Mesendoderm (in vitro differentiated cells): ENCODE data around the gene SCUBE3.

Experiments
- DNase-seq: peaks from one replicate; pipeline ENCODE4 v3.0.0; 2013
- H2AK5ac ChIP-seq: 2 replicates; pipeline ENCODE4 v1.6.1; 2013; ENCODE audit warnings: low read length, inconsistent platforms
- H2BK120ac ChIP-seq: 2 replicates; pipeline ENCODE4 v1.6.1; 2013; ENCODE audit warnings: low read depth, mild to moderate bottlenecking, low read length, moderate library complexity, mixed read lengths
- H2BK15ac ChIP-seq: replicated peaks from 2 replicates; pipeline ENCODE4 v1.6.1; 2013; ENCODE audit warnings: low read depth, mild to moderate bottlenecking, moderate library complexity
- H2BK5ac ChIP-seq: 2 replicates; pipeline ENCODE4 v1.6.1; 2013; ENCODE audit warnings: low read length, inconsistent platforms
- H3K18ac ChIP-seq: 2 replicates; pipeline ENCODE4 v1.6.1; 2013; ENCODE audit warnings: mild to moderate bottlenecking, low read length, mixed read lengths
- H3K23ac ChIP-seq: one replicate; pipeline ENCODE4 v1.6.1; 2013; ENCODE audit warnings: low read length
- H3K27ac ChIP-seq: 2 replicates; pipeline ENCODE4 v1.5.1; 2013; ENCODE audit warnings: low read depth, mild to moderate bottlenecking, inconsistent platforms, low read length, moderate library complexity
- H3K27me3 ChIP-seq: 2 replicates; pipeline ENCODE4 v1.6.1; 2013; ENCODE audit warnings: low read length, control low read depth, mild to moderate bottlenecking, inconsistent platforms; ENCODE audit not compliant: insufficient read depth, poor library complexity
- H3K36me3 ChIP-seq: 2 replicates; pipeline ENCODE4 v1.6.1; 2013; ENCODE audit warnings: low read length, inconsistent platforms; ENCODE audit not compliant: control insufficient read depth, insufficient read depth
- H3K4ac ChIP-seq: one replicate; pipeline ENCODE4 v1.6.1; 2013; ENCODE audit warnings: low read depth, mild to moderate bottlenecking, low read length, moderate library complexity
- H3K4me1 ChIP-seq: 2 replicates; pipeline ENCODE4 v1.6.1; 2013; ENCODE audit warnings: low read depth, low read length, inconsistent platforms; ENCODE audit not compliant: control insufficient read depth
- H3K4me2 ChIP-seq: 2 replicates; pipeline ENCODE4 v1.6.1; 2013; ENCODE audit warnings: low read length
- H3K4me3 ChIP-seq: 2 replicates; pipeline ENCODE4 v1.5.1; 2013; ENCODE audit warnings: mild to moderate bottlenecking, low read length
- H3K56ac ChIP-seq: one replicate; pipeline ENCODE4 v1.6.1; 2013; ENCODE audit warnings: low read length
- H3K79me1 ChIP-seq: 2 replicates; pipeline ENCODE4 v1.6.1; 2013; ENCODE audit warnings: low read length, inconsistent platforms
- H3K79me2 ChIP-seq: 2 replicates; pipeline ENCODE4 v1.6.1; 2013; ENCODE audit warnings: mild to moderate bottlenecking, low read length; ENCODE audit not compliant: control insufficient read depth, insufficient read depth
- H3K9ac ChIP-seq: 2 replicates; pipeline ENCODE4 v1.6.1; 2013; ENCODE audit warnings: low read length, inconsistent platforms
- H4K5ac ChIP-seq: one replicate; pipeline ENCODE4 v1.6.1; 2013; ENCODE audit warnings: low read length
- H4K8ac ChIP-seq: one replicate; pipeline ENCODE4 v1.6.1; 2013; ENCODE audit warnings: low read depth, mild to moderate bottlenecking, control low read depth, low read length, moderate library complexity
- WGBS: extraction: QIAGEN DNeasy Blood & Tissue Kit; methylation state at CpG from one replicate; pipeline ENCODE4 v1.1.7; 2013; ENCODE audit warnings: low lambda C conversion rate, missing lambda C conversion rate; ENCODE audit not compliant: insufficient coverage; ENCODE audit errors: extremely low coverage; 5-methylcytosine and 5-hydroxymethylcytosine counted together

The SCUBE3 gene

DNA sequence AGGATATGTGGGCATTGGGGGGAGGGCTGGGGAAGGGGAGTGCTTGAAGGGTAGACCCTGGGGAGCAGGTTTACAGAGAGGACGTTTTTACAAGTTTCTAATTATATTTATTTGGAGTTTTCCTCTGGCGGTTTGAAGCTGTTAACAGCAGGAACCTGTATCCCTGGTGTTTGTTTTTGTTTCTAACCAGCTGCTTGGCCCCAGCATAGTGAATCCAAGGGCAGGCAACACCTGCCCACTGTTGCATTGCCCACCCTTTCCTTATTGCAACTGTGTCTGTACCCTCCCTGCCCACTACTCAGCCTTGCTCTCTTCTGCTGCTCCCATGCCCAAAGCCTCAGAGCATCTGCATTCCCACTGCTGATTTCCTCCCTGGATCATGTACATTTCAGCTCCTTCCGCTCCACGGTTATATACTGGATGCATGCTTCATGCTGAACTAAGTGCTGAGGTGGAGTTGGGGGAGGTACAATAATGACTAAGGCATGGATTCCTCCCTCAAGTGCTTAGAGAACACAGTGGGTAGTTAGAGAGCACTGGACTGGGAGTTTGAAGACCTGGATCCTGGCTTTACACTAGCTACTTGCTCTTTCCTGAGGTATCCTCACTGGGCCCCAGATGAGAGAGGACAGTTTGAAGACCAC is 6.0 kb downstream of the SCUBE3 start:
- no peak overlapping the region for H2BK15ac ChIP-seq
- H3K79me2 ChIP-seq = no peaks in the 10 kb centered on the region
- WGBS = no CpG with 5 or more reads among the region's 4 CpGs
- H2BK5ac ChIP-seq = no peak overlapping the region
- H3K9ac ChIP-seq = no peak overlapping the region
- H4K5ac ChIP-seq = no peak overlapping the region
- peaks cover 11% of the 10 kb centered on the region for H3K4me1 ChIP-seq
- DNase-seq = no peak
- H3K23ac ChIP-seq = no peak overlapping the region
- H3K4me2 ChIP-seq = no peak overlapping the region
- H3K4me3 ChIP-seq = no peak overlapping the region
- no peak overlapping the region for H3K4ac ChIP-seq
- H3K56ac ChIP-seq = no peak overlapping the region
- H3K18ac ChIP-seq = no peak overlapping the region
- H2AK5ac ChIP-seq = no peak overlapping the region
- no peaks in the 10 kb centered on the region for H3K27me3 ChIP-seq
- no peak overlapping the region for H2BK120ac ChIP-seq
- H3K79me1 ChIP-seq = no peaks in the 10 kb centered on the region
- H3K36me3 ChIP-seq = no peaks in the 10 kb centered on the region
- no peak overlapping the region for H4K8ac ChIP-seq
- no peak overlapping the region for H3K27ac ChIP-seq

DNA sequence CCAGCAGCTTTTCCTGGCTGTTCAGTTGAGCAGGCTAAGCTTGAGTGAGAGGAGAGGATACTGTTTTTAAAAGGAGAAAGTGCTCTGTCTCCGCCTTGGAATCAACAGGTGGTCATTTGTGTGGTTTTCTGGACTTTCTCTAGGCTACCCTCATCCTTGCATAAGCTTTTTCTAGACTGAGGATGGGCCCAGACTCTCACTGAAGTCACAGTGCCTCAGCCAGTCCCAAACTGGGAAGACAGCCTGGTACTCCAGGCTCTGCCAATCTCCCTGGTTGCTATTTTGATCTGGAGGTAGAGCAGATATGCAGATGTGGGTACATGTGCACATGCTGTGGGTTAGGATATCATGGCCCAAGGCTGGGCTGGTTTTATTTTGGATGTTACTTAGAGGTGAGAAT is 7.0 kb downstream of the SCUBE3 start:
- no peak overlapping the region for H2BK5ac ChIP-seq
- no peak overlapping the region for H3K4me2 ChIP-seq
- no peaks in the 10 kb centered on the region for H3K79me2 ChIP-seq
- no peak overlapping the region for H3K4me3 ChIP-seq
- H3K79me1 ChIP-seq = no peaks in the 10 kb centered on the region
- no peak overlapping the region for H3K9ac ChIP-seq
- H3K56ac ChIP-seq = no peak overlapping the region
- DNase-seq = no peak
- H2AK5ac ChIP-seq = no peak overlapping the region
- H3K4me1 ChIP-seq = peaks cover 9% of the 10 kb centered on the region
- no peak overlapping the region for H4K8ac ChIP-seq
- no peak overlapping the region for H4K5ac ChIP-seq
- no peak overlapping the region for H2BK15ac ChIP-seq
- H2BK120ac ChIP-seq = no peak overlapping the region
- H3K36me3 ChIP-seq = no peaks in the 10 kb centered on the region
- WGBS = no CpG with 5 or more reads among the region's 1 CpG
- H3K27ac ChIP-seq = no peak overlapping the region
- no peak overlapping the region for H3K4ac ChIP-seq
- H3K23ac ChIP-seq = no peak overlapping the region
- no peaks in the 10 kb centered on the region for H3K27me3 ChIP-seq
- H3K18ac ChIP-seq = no peak overlapping the region

DNA sequence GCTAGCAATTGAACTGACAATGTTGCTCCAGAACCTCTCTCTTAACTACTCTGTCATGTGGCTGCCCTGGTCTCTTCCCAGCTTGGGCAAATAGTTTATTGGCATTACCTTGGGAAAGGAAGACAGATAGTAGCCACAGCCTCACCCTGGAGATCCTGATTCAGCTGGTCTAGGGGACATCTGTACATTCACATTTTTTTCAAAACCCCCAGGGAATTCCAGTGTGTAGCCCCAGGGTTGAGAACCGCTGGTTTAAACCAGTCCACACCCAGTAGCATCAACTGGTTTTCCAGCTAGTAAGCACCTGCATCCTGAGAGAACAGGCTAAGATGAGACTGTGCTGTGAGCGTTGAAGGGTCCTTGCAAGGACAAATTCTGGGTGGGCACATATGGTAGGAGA is 9.6 kb downstream of the SCUBE3 start:
- no peak overlapping the region for H3K23ac ChIP-seq

DNA sequence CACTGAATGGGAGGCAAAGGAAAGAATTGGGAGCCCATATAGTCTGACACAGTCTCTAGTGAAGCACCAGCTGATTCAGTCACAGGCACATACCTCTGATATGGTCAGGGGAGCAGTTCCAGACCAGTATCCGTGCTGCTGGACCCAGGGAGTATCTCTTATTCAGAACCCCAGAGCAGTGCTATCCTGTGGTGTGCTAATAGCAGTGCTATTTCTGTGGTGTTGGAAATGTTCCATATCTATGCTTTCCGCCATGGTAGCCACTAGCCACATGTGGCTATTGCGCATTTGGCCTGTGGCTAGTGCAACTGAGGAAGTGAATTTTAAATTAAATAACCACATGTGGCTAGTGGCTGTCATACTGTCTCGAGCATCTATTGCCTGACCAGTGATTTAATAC is 11.0 kb downstream of the SCUBE3 start:
- H2BK5ac ChIP-seq = no peak overlapping the region
- no peak for DNase-seq
- H3K27ac ChIP-seq = no peak overlapping the region
- no peak overlapping the region for H3K4me2 ChIP-seq
- no peak overlapping the region for H3K18ac ChIP-seq
- no peaks in the 10 kb centered on the region for H3K79me2 ChIP-seq
- H2BK120ac ChIP-seq = no peak overlapping the region
- no peaks in the 10 kb centered on the region for H3K4me1 ChIP-seq
- H3K23ac ChIP-seq = no peak overlapping the region
- H3K79me1 ChIP-seq = no peaks in the 10 kb centered on the region
- no peak overlapping the region for H3K9ac ChIP-seq
- no peak overlapping the region for H2BK15ac ChIP-seq
- no peaks in the 10 kb centered on the region for H3K36me3 ChIP-seq
- H3K56ac ChIP-seq = no peak overlapping the region
- WGBS = no CpG with 5 or more reads among the region's 4 CpGs
- H3K4ac ChIP-seq = no peak overlapping the region
- H3K4me3 ChIP-seq = no peak overlapping the region
- H3K27me3 ChIP-seq = no peaks in the 10 kb centered on the region
- H2AK5ac ChIP-seq = no peak overlapping the region
- H4K5ac ChIP-seq = no peak overlapping the region
- H4K8ac ChIP-seq = no peak overlapping the region

More for the DNA sequence above, 9.6 kb downstream of the SCUBE3 start:
- H3K27ac ChIP-seq = no peak overlapping the region
- no peak overlapping the region for H2BK5ac ChIP-seq
- H3K79me2 ChIP-seq = no peaks in the 10 kb centered on the region
- H3K18ac ChIP-seq = no peak overlapping the region
- no CpG with 5 or more reads among the region's 2 CpGs for WGBS
- H3K36me3 ChIP-seq = no peaks in the 10 kb centered on the region
- no peaks in the 10 kb centered on the region for H3K27me3 ChIP-seq
- H3K56ac ChIP-seq = no peak overlapping the region
- H3K4me1 ChIP-seq = no peaks in the 10 kb centered on the region
- no peak overlapping the region for H2BK15ac ChIP-seq
- no peak overlapping the region for H2AK5ac ChIP-seq
- H4K5ac ChIP-seq = no peak overlapping the region
- no peak overlapping the region for H3K9ac ChIP-seq
- no peak overlapping the region for H2BK120ac ChIP-seq
- H3K79me1 ChIP-seq = no peaks in the 10 kb centered on the region
- H3K4ac ChIP-seq = no peak overlapping the region
- no peak overlapping the region for H3K4me2 ChIP-seq
- DNase-seq = no peak
- H4K8ac ChIP-seq = no peak overlapping the region
- no peak overlapping the region for H3K4me3 ChIP-seq

DNA sequence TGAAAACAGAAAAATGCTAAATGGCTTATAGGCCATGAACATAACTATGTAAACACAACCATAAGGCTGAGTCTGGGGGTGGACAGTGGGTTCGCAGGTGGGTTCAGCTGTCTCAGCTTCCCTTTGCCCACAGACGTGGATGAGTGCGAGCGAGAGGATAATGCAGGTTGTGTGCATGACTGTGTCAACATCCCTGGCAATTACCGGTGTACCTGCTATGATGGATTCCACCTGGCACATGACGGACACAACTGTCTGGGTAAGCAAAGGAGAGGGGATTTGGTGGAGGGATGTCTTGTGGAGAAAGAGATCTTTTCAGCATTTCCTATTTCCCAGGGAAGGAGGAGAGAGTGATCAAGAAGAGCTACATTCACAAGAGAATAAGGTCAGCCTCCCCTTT is 14.7 kb downstream of the SCUBE3 start:
- H3K18ac ChIP-seq = no peak overlapping the region
- no peak for DNase-seq
- H3K4ac ChIP-seq = no peak overlapping the region
- WGBS = no CpG with 5 or more reads among the region's 6 CpGs
- no peak overlapping the region for H3K4me2 ChIP-seq
- H3K79me2 ChIP-seq = no peaks in the 10 kb centered on the region
- H3K56ac ChIP-seq = no peak overlapping the region
- H2BK120ac ChIP-seq = no peak overlapping the region
- no peak overlapping the region for H3K23ac ChIP-seq
- H4K5ac ChIP-seq = no peak overlapping the region
- no peak overlapping the region for H2BK5ac ChIP-seq
- no peaks in the 10 kb centered on the region for H3K27me3 ChIP-seq
- no peak overlapping the region for H3K4me3 ChIP-seq
- H4K8ac ChIP-seq = no peak overlapping the region
- H2AK5ac ChIP-seq = no peak overlapping the region
- H3K4me1 ChIP-seq = no peaks in the 10 kb centered on the region
- H3K9ac ChIP-seq = no peak overlapping the region
- H2BK15ac ChIP-seq = no peak overlapping the region
- no peaks in the 10 kb centered on the region for H3K36me3 ChIP-seq
- H3K79me1 ChIP-seq = no peaks in the 10 kb centered on the region
- no peak overlapping the region for H3K27ac ChIP-seq

DNA sequence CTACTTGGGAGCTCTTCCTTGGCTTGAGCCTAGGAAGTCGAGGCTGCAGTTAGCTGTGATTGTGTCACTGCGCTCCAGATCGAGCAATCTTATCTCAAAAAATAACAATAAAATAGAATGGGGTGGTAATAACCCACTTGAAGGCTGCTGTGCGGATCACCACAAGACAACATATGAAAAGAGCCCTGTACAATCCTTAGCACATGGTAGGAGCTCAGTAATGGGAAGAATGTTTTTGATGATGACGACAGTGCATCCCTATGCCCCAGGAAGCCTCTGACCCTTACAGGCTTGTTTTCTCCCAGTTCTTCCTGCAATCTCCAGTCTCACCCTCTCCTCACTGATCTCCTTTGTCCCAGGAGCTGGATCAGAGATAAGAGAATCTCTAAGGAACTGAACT is 15.5 kb downstream of the SCUBE3 start:
- no peak overlapping the region for H3K27ac ChIP-seq
- no peaks in the 10 kb centered on the region for H3K27me3 ChIP-seq
- H4K5ac ChIP-seq = no peak overlapping the region
- no peaks in the 10 kb centered on the region for H3K79me1 ChIP-seq
- no peak overlapping the region for H3K9ac ChIP-seq
- no peak overlapping the region for H2BK15ac ChIP-seq
- no peak overlapping the region for H2AK5ac ChIP-seq
- H3K18ac ChIP-seq = no peak overlapping the region
- H3K36me3 ChIP-seq = no peaks in the 10 kb centered on the region
- no peak overlapping the region for H2BK5ac ChIP-seq
- no peak overlapping the region for H4K8ac ChIP-seq
- no peak overlapping the region for H3K56ac ChIP-seq
- H3K79me2 ChIP-seq = no peaks in the 10 kb centered on the region
- DNase-seq = no peak
- H3K4me1 ChIP-seq = no peaks in the 10 kb centered on the region
- no peak overlapping the region for H3K23ac ChIP-seq
- no CpG with 5 or more reads among the region's 5 CpGs for WGBS
- H3K4me2 ChIP-seq = no peak overlapping the region
- H3K4me3 ChIP-seq = no peak overlapping the region
- H2BK120ac ChIP-seq = no peak overlapping the region
- H3K4ac ChIP-seq = no peak overlapping the region
